D721Med (cell line): ENCODE data around the gene ATP13A4.
A peak's percentile ranks its signal among the peaks of the same experiment; 100 is the strongest.

Experiments
- DNase-seq: peaks from one replicate; pipeline ENCODE4 v3.0.0; 2011; ENCODE audit warnings: low spot score; ENCODE audit not compliant: insufficient read length
- FAIRE-seq: peaks from 2 replicates; lab custom pipeline; 2011; peaks lifted over from hg19 to GRCh38; lab: Jason Lieb, UNC
- CTCF ChIP-seq: IDR thresholded peaks from 2 replicates; pipeline ENCODE4 v1.5.1; 2012; ENCODE audit warnings: mild to moderate bottlenecking, control low read depth; ENCODE audit not compliant: insufficient read depth; ENCODE audit errors: missing control alignments

Gene ATP13A4

GRCh38 chr3:193388361-193388760 is 166.3 kb downstream of the ATP13A4 start:
- FAIRE-seq (no peak), DNase-seq (no peak)
- TF ChIP-seq CTCF = no peak

GRCh38 chr3:193387596-193387995 is 167.1 kb downstream of the ATP13A4 start:
- TF ChIP-seq CTCF = no peak
- FAIRE-seq (no peak), DNase-seq (no peak)

GRCh38 chr3:193378706-193379105 is 176.0 kb downstream of the ATP13A4 start, which contains the start of gene ATP13A5:
TSS of gene ATP13A5 (minus strand) at chr3:193378753. CDS start at chr3:193378725, 28 bp downstream.
- FAIRE-seq (no peak), DNase-seq (no peak)
- TF ChIP-seq CTCF = no peak

- TF ChIP-seq CTCF = no peak
- DNase-seq (no peak), FAIRE-seq (no peak)
These were observed 177.1 kb downstream of the ATP13A4 start for GRCh38 chr3:193377591-193377990.

- no peak for DNase-seq
- TF ChIP-seq CTCF = no peak
These were observed 179.1 kb downstream of the ATP13A4 start for GRCh38 chr3:193375614-193376013.

GRCh38 chr3:193372783-193373182 is 181.9 kb downstream of the ATP13A4 start:
- DNase-seq = no peak
- no peak for TF ChIP-seq CTCF
- FAIRE-seq = no peak

More at GRCh38 chr3:193375614-193376013, 179.1 kb downstream of the ATP13A4 start:
- no peak for FAIRE-seq

- DNase-seq (no peak), FAIRE-seq (peak; percentile 38)
- TF ChIP-seq CTCF = no peak
These were observed 186.8 kb downstream of the ATP13A4 start for GRCh38 chr3:193367868-193368267.
